Duodenal mucosa (tissue), 2 donors: ENCODE data around the gene TMEM130.

Experiments
- H3K27ac ChIP-seq: one replicate; pipeline ENCODE4 v1.7.0; 2013; ENCODE audit warnings: low read depth, low read length
- H3K27me3 ChIP-seq, 2 donors: one replicate each; pipeline ENCODE4 v1.7.0; 2013; ENCODE audit warnings: low read length in 2 of 2, control low read depth in 1 of 2; ENCODE audit not compliant: insufficient read depth in 2 of 2, control insufficient read depth in 1 of 2
- H3K36me3 ChIP-seq, 2 donors: one replicate each; pipeline ENCODE4 v1.7.0; 2013; ENCODE audit warnings: low read length in 2 of 2, control low read depth in 1 of 2; ENCODE audit not compliant: insufficient read depth in 2 of 2, control insufficient read depth in 1 of 2
- H3K4me1 ChIP-seq, 2 donors: one replicate each; pipeline ENCODE4 v1.7.0; 2013; ENCODE audit warnings: low read length in 2 of 2, control low read depth in 1 of 2; ENCODE audit not compliant: insufficient read depth in 2 of 2, control insufficient read depth in 1 of 2
- H3K4me3 ChIP-seq, 2 donors: one replicate each; pipeline ENCODE4 v1.7.0; 2013; ENCODE audit warnings: low read length in 2 of 2, low read depth in 1 of 2
- H3K9ac ChIP-seq, 2 donors: one replicate each; pipeline ENCODE4 v1.7.0; 2013; ENCODE audit warnings: low read length in 2 of 2, low read depth in 1 of 2
- H3K9me3 ChIP-seq, 2 donors: one replicate each; pipeline ENCODE4 v1.7.0; 2013; ENCODE audit warnings: low read length in 2 of 2, control low read depth in 1 of 2; ENCODE audit not compliant: control insufficient read depth in 1 of 2

Gene TMEM130

GRCh38 chr7:98802088-98802780, 67.6 kb downstream of the TMEM130 start:
- no peaks in the 10 kb centered on the region for H3K27me3 ChIP-seq
- H3K4me1 ChIP-seq = no peaks in the 10 kb centered on the region
- no peaks in the 10 kb centered on the region for H3K36me3 ChIP-seq
- H3K9me3 ChIP-seq = peaks cover 5 to 7% of the 10 kb centered on the region in 2 donors
- H3K4me3 ChIP-seq = no peak overlapping the region
- no peak overlapping the region for H3K9ac ChIP-seq
- no peak overlapping the region for H3K27ac ChIP-seq

GRCh38 chr7:98800996-98801395, 68.8 kb downstream of the TMEM130 start:
- H3K9me3 ChIP-seq = peaks cover 5 to 7% of the 10 kb centered on the region in 2 donors

GRCh38 chr7:98797150-98797549, 72.7 kb downstream of the TMEM130 start:
- Histone ChIP-seq H3K4me3 (no peak overlapping the region), H3K27ac (no peak overlapping the region), H3K9ac (no peak overlapping the region), H3K4me1 (no peaks in the 10 kb centered on the region), H3K9me3 (peaks cover 5 to 7% of the 10 kb centered on the region in 2 donors), H3K36me3 (no peaks in the 10 kb centered on the region), H3K27me3 (no peaks in the 10 kb centered on the region)

More at GRCh38 chr7:98800996-98801395, 68.8 kb downstream of the TMEM130 start:
- Histone ChIP-seq H3K36me3 (no peaks in the 10 kb centered on the region), H3K4me3 (no peak overlapping the region), H3K27ac (no peak overlapping the region), H3K9ac (no peak overlapping the region), H3K27me3 (no peaks in the 10 kb centered on the region), H3K4me1 (no peaks in the 10 kb centered on the region)
